HG03558 (cell line): Measurements from ENCODE around the gene BMI1.
"Not testable (repeated sequence)": the region's sequence is repeated elsewhere in the genome, so short reads cannot be mapped to it uniquely, and the experiment has no call there.

Source experiments
- ATAC-seq: cut with Tn5 transposase; IDR thresholded peaks from one replicate; pipeline ENCODE4 v1.9.1; 2021; ENCODE audit warnings: moderate number of reproducible peaks; ENCODE audit not compliant: unreplicated experiment; ENCODE audit errors: extremely low read depth

BMI1 gene

GRCh38 chr10:22320591-22321155, at the start of gene BMI1:
TSS of gene BMI1 (plus strand) at chr10:22321099. CDS start at chr10:22326450, 5,351 bp downstream.
- no peak for ATAC-seq

- no peak for ATAC-seq
Observed at GRCh38 chr10:22271786-22272185, 49.1 kb upstream of the BMI1 start.

- no peak for ATAC-seq
Observed at GRCh38 chr10:22278441-22278782, 42.5 kb upstream of the BMI1 start.

GRCh38 chr10:22280078-22280477, 40.8 kb upstream of the BMI1 start:
- no peak for ATAC-seq

- no peak for ATAC-seq
Observed at GRCh38 chr10:22285130-22285529, 35.8 kb upstream of the BMI1 start.

GRCh38 chr10:22293747-22294404, 27.0 kb upstream of the BMI1 start:
- no peak for ATAC-seq

GRCh38 chr10:22294694-22295093, 26.2 kb upstream of the BMI1 start:
- no peak for ATAC-seq

- no peak for ATAC-seq
Observed at GRCh38 chr10:22301193-22301592, 19.7 kb upstream of the BMI1 start.

- ATAC-seq: no peak
Observed at GRCh38 chr10:22303461-22303860, 17.4 kb upstream of the BMI1 start.

- no peak for ATAC-seq
Observed at GRCh38 chr10:22305721-22306120, 15.2 kb upstream of the BMI1 start.

GRCh38 chr10:22308390-22308789, 12.5 kb upstream of the BMI1 start:
- peak; percentile 97 for ATAC-seq

- ATAC-seq: no peak
Observed at GRCh38 chr10:22309180-22310000, 11.5 kb upstream of the BMI1 start.

- ATAC-seq: not testable (repeated sequence)
Observed at GRCh38 chr10:22310012-22310411, 10.9 kb upstream of the BMI1 start.

GRCh38 chr10:22310928-22311327, 10.0 kb upstream of the BMI1 start:
- no peak for ATAC-seq

- ATAC-seq: no peak
Observed at GRCh38 chr10:22314852-22315251, 6.0 kb upstream of the BMI1 start.

GRCh38 chr10:22315455-22316285, 5.2 kb upstream of the BMI1 start:
- peak; percentile 16 for ATAC-seq

GRCh38 chr10:22316286-22317075, 4.4 kb upstream of the BMI1 start, which contains the start of gene COMMD3:
TSS of gene COMMD3 (plus strand) at chr10:22316388. CDS start at chr10:22316418, 30 bp downstream.
- peak; percentile 36 for ATAC-seq

- ATAC-seq: peak; percentile 1
Observed at GRCh38 chr10:22317076-22317370, 3.9 kb upstream of the BMI1 start.

- no peak for ATAC-seq
Observed at GRCh38 chr10:22317771-22318565, 2.9 kb upstream of the BMI1 start.
